Skin of body (tissue), 2 donors: ENCODE measurements around the gene DCDC1. TPM values are rescaled to one million over a fixed set of nuclear protein-coding genes. Genes with fewer than 3 reads are reported as not detected.

Source experiments
- DNase-seq: peaks from one replicate; lab custom pipeline; 2025; lab: John Stamatoyannopoulos, UW
- total RNA-seq: library from RNA; depleted of rRNA; stranded (reverse); fragments of >200 nt; gene quantifications from one replicate; pipeline ENCODE4 v1.2.3, GENCODE V29; 2014

DCDC1 gene
- total RNA-seq, 1 donor from 2014 or later, result 0.89 TPM

- DNase-seq, result no peak
These were observed 260.1 kb downstream of the DCDC1 start for GRCh38 chr11:31109446-31109845.

GRCh38 chr11:31107649-31108048, 261.9 kb downstream of the DCDC1 start:
- DNase-seq, result no peak

DNA sequence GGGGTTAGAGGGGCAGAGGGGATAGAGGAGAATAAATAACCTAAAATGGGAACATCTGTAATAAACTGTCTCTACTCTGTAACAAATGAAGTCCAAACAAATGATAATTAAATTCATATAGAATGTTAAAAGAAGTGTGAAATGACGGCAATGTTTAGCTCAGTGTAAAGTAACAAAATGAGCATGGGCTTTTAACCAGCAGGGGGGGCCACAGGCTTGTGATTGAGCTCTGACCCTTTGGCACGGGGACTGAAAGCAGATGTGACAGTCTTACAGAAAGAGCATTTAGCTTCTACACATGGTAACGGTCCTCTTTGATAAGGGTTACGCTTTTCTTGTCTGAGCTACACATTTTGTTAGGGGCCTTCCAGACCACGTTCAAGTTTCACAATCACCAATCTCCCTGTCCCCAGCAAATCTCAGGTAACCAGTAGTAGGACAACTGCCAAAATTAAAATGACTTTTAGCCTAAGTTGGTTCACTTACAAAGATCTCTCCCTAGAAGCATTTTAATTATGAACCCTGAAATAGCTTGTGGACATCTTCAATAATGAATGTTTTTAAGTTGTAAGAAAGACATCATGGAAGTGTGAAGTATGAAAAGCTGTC, 262.5 kb downstream of the DCDC1 start:
- DNase-seq, result peak; percentile 6

GRCh38 chr11:31106326-31106725, 263.2 kb downstream of the DCDC1 start:
- no peak for DNase-seq

DNA sequence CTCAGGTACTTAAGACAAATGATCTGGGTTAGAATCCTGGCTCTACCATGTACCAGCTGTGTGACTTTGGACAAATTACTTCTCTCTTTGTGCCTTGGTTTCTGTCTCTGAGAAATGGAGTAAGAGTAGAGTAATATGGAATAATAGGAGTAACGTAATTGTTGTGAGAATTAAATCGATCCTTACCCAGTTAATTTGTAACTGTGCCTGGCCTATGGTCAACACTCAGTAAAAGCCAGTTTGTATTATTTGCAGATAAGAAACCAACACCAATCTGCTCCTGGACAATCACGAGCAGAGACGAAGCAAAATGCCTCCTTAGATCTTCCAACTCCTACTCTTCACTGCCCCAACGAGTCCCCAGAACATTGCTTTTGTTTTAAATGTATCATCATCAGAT, 266.7 kb downstream of the DCDC1 start:
- no peak for DNase-seq

- no peak for DNase-seq
These were observed 267.2 kb downstream of the DCDC1 start for GRCh38 chr11:31102316-31102715.

DNA sequence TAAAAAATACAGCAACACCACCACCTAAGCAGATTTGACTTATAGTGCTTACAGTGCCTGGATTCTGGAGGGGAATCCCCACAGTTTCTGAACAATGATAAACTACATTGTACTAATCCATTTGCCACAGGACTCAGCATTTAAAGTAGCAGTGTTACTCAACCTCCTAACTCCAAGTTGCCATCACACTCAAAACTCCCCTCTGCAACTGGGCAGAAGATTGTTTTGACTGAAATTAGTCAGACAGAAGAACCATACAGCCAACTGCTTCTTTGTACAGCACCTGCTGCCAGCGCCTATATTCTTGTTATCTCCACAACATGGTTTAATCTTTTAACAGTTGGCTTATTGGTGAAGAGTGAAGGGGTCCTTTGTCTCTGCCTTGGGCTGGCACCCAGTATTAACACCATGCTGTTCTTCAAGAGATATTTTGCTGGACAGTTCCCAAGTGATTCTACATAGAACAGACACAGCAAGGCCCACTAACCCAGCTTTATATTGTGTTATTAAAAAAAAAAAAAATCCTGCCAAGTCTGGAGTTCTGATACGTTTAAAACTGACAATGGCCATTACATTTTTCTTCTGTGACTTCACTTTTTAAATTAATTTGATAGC, 273.2 kb downstream of the DCDC1 start:
- DNase-seq, result no peak

DNA sequence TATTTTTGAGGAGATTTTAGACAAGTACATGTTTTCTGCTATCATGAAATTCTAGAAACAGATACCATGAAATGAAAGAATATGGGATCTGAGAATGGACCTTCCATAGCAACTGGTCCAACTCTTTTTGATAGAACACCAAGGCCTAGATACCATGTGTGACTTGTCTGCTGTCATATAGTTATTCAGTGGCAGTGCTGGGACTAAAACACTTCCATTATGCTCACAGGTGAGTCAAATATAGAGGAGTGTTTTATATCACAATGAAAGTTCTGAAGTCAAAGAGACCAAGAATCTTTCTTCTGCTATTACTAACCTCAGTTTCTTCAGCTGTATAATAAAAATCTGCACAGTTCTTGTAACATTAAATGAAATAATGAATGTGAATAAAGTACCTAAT, 276.9 kb downstream of the DCDC1 start:
- no peak for DNase-seq

DNA sequence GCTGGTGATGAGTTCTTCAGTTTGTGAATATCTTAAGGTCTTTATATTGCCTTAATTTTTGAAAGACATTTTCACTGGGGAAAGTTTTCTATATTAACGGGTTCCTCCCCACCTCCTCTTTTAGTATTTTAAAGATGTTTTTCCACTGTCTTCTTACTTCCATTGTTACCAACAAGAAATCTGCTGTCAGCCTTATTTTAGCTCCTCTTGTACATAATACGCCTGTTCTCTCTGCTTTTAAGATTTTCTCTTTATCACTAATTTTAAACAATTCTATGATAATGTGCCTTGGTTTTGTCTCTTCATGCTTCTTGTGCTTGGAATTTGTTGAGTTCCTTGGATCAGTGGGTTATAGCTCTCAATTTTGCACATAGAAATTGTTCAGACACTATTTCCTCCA, 280.4 kb downstream of the DCDC1 start:
- DNase-seq, result no peak

DNA sequence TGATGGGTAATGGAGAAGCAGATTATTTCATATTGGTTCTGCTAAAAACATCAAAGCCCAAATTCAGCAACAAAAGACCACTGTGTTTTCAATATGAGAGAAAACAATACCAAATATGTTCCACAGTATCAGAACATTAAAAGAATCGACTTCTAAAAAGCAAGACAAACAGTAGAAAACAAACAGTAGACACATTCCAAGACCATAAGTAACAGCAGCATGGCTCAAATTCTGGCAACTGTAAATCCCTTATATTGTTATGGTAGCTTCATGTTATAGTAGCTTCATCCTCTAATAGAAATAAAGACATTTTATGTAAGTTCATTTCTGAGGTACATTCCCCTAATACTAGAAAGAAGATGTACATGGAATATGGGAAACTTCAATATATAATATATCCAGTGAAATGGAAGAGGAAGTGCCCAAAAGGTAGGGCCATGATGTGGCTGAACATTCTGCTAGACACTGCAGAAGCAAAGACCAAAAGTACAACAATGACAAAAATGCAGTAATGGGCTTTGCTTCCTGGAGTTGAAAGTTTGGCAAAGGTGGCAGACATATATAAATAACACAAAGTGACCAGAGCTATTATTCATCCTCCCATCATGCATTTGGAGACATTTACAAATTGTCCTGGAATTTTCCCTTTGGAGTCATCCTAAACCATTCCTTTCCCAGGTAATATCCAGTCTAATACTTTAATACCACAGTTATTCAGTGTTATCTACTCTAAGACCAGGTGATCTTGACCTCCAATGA, 299.9 kb downstream of the DCDC1 start:
- no peak for DNase-seq

GRCh38 chr11:31060880-31061279, 308.7 kb downstream of the DCDC1 start:
- DNase-seq, result no peak

DNA sequence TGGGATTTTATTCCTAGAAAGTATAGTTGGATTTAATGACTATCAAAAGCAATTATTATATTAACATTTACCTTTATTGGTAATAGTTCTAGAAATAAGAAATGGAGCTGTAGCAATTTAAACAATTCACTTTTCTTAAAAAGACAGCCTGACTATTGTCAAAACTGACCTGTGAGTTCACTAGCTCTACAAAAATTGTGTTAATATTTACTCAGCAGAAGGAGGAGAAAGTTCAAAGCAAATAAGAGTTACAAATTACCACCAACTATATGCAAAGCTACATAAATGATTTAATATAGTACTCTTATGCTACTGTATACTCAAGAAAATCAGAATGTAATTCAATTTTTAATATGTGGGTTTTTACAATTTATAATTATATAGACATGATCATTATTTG, 310.0 kb downstream of the DCDC1 start:
- no peak for DNase-seq

DNA sequence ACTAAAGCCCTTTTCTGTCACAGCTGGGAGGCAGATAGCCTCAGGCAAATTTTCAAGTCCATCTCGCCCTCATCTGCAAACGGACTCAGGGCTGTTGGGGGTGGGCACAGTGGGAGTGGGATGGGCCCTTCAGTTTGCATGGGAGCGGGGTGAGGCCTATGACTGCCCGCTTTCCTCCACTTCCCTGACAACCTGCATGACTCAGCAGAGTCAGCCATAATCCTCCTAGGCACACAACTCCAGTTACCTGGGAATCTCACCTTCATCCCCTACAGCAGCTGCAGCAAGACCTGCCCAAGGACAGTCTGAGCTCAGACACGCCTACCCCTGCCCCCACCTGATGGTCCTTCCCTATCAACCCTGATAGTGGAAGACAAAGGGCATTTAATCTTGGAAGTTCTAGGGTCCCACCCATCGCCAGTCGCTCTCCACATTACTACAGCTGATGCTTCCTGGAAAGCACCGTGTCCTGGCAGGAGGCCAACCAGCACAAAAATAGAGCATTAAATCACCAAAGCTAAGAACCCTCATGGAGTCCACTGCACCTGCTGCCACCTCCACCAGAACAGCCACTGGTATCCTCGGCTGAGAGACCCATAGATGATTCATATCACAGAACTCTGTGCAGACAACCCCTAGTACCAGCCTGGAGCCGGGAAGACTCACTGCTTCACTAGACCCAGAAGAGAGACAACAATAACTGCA, 319.3 kb downstream of the DCDC1 start:
- DNase-seq, result no peak

DNA sequence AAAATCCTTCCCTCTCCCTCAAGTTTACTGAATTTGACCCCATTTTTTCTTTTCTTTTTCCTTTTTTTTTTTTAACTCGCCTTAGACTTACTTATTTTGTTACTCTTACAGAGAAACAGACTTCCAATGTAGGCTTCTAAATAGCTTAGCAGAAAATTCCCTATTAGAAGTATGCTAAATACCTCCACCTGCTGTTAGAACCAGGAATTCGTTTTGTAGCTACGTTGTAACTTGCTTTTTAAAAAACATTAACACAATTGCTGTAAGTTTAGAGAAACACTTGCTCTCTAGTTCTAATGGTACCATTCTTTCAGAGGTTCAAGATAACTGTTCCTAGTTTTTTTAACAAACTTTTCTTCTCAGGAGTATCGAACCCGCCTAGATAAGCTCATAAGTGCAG, 324.2 kb downstream of the DCDC1 start:
- no peak for DNase-seq

GRCh38 chr11:31030138-31030792, 339.3 kb downstream of the DCDC1 start:
- no peak for DNase-seq

GRCh38 chr11:31026315-31026714, 343.2 kb downstream of the DCDC1 start:
- DNase-seq, result no peak

- no peak for DNase-seq
These were observed 347.5 kb downstream of the DCDC1 start for GRCh38 chr11:31022080-31022479.

DNA sequence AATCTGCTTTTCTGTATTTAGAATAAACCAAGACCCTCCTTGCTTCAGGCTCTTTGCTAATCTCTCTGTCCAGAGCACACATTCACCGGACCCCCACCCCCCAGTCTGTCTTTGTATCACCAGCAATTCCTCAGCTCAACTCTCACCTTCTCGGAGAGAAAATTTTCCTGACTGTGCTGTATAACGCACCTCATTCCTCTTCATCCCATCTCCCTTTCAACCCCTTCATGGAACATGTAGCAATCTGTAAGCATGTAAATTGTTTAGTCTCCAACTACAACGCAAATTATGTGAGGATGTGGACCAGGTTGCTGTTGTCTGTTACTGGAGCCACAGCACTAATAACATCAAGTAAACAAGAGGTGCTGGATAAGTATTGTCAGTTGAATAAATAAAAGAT, 349.8 kb downstream of the DCDC1 start:
- no peak for DNase-seq

GRCh38 chr11:31005202-31005601, 364.3 kb downstream of the DCDC1 start:
- no peak for DNase-seq

DNA sequence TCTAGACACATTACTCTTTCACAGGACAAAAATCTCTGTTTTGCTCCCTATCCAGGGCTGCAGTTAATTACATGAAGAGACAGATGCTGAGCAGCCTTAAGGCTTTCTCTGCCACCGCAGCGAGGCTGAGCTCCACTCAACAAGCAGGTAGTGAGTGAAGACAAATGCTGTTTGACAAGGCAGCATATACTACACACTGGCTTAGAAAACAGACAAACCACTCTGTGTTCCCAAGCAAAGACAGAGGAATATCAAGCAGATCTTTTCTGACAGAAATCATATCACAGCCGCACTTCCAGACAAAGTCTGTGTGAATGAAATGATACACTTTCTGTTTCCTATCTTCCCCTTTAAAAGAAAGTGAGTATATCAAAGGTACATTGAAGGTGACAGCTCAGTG, 368.1 kb downstream of the DCDC1 start:
- no peak for DNase-seq

GRCh38 chr11:31000381-31000780, 369.2 kb downstream of the DCDC1 start:
- no peak for DNase-seq

- no peak for DNase-seq
These were observed 377.1 kb downstream of the DCDC1 start for GRCh38 chr11:30992513-30992849.
